ENCODE data around the gene PAK1. TPM values are rescaled to one million over a fixed set of nuclear protein-coding genes. Genes with fewer than 3 reads are reported as not detected.

Gene PAK1
- total RNA-seq, 1 experiment from 2014 or later: 60.1 TPM

DNA sequence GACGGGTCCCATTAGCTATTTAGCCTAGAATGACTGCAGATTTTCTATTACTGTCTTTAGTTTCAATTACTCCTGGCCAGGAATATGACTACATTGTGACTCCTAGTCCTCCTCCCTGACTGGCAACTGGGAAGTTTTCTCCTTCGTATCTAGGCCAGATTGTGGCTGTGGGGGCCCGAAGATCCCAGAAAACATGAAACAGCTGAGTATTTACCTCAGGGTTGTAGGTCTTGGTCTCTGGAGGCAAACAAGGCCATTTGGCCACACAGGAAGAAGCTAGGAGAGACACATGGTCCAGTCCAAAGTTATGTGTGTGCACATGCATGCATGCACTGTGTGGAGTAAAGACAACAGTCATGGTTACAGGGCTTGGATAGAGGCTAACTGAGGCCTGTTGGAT is 162.2 kb downstream of the PAK1 start:
- Histone ChIP-seq H3K4me3 (ENCODE audit: low read length) (no peak overlapping the region), H3K27me3 (ENCODE audit: low read length) (no peaks in the 10 kb centered on the region), H3K9me2 (replicated peaks; ENCODE audit: insufficient read depth, low read length) (no peaks in the 10 kb centered on the region), H3K36me3 (ENCODE audit: insufficient read depth, low read length) (no peaks in the 10 kb centered on the region), H3K79me2 (ENCODE audit: low read length) (no peaks in the 10 kb centered on the region), H4K20me1 (ENCODE audit: insufficient read depth, low read depth, low read length) (no peaks in the 10 kb centered on the region), H3K4me2 (ENCODE audit: low read depth, low read length, poor library complexity, severe bottlenecking) (no peak overlapping the region), H2AFZ (ENCODE audit: low read length) (no peak overlapping the region), H3K9ac (ENCODE audit: low read length) (no peak overlapping the region), H3K4me1 (ENCODE audit: low read length) (no peaks in the 10 kb centered on the region), H3K27ac (ENCODE audit: low read length) (no peak overlapping the region), H3K9me3 (ENCODE audit: low read length) (no peaks in the 10 kb centered on the region)
- DNase-seq: no peak

DNA sequence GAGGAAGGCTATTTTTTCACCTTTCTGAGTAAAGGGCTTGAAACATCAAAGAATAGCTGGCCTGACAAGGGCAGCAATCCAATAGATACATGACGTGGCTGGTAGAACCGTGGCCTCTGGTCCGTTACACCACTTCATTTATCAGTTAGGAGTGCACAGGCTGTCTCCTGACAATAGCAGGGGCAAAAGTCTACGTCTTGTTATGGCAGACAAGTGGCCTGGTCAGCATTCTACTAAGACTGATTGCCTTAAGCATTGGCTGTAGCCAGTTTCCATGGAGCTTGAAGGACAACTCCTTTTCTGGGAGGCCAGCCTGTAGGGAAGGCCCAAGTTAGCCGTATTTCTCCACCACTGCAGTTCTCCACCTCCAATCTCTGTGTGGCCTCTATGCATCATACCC is 163.2 kb downstream of the PAK1 start:
- no peaks in the 10 kb centered on the region for H3K9me3 ChIP-seq (ENCODE audit: low read length)
- H3K27ac ChIP-seq (ENCODE audit: low read length): no peak overlapping the region
- H3K9me2 ChIP-seq (replicated peaks; ENCODE audit: insufficient read depth, low read length): no peaks in the 10 kb centered on the region
- no peak overlapping the region for H3K9ac ChIP-seq (ENCODE audit: low read length)
- DNase-seq: no peak
- H4K20me1 ChIP-seq (ENCODE audit: insufficient read depth, low read depth, low read length): no peaks in the 10 kb centered on the region
- no peaks in the 10 kb centered on the region for H3K4me1 ChIP-seq (ENCODE audit: low read length)
- H3K36me3 ChIP-seq (ENCODE audit: insufficient read depth, low read length): no peaks in the 10 kb centered on the region
- H3K27me3 ChIP-seq (ENCODE audit: low read length): no peaks in the 10 kb centered on the region
- no peak overlapping the region for H2AFZ ChIP-seq (ENCODE audit: low read length)
- H3K4me3 ChIP-seq (ENCODE audit: low read length): no peak overlapping the region
- H3K79me2 ChIP-seq (ENCODE audit: low read length): no peaks in the 10 kb centered on the region
- no peak overlapping the region for H3K4me2 ChIP-seq (ENCODE audit: low read depth, low read length, poor library complexity, severe bottlenecking)

DNA sequence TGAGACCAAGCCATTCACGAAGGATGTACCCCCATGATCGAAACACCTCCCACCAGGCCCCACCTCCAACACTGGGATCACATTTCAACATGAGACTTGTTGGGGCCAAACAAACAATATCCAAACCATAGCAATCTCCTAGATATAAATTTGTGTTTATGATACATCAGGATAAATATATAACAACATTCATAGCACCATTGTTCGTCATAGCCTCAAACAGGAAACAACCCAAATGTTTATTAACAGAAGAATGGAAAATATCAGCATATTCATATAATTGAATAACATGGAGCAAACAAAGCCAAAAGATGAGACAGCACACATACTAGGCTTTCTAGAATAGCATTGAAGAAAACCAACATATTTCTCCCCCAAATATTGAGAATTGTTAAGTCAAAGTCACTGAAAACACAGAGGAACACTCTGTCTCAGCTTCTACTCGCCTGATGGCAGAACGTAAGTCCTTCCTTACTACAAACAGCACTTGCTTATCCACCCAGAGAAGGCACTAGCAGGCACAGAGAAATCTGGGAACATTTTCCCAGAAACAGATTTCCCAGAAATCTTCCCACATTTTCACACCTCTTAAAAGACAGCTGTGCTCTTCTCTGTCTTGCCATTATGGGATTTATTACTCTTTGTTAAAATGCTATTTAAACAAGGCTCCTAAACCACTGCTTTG is 164.4 kb downstream of the PAK1 start:
- Histone ChIP-seq H4K20me1 (ENCODE audit: insufficient read depth, low read depth, low read length) (no peaks in the 10 kb centered on the region), H2AFZ (ENCODE audit: low read length) (no peak overlapping the region), H3K79me2 (ENCODE audit: low read length) (no peaks in the 10 kb centered on the region), H3K9ac (ENCODE audit: low read length) (no peak overlapping the region), H3K36me3 (ENCODE audit: insufficient read depth, low read length) (no peaks in the 10 kb centered on the region), H3K27ac (ENCODE audit: low read length) (no peak overlapping the region), H3K9me3 (ENCODE audit: low read length) (no peaks in the 10 kb centered on the region), H3K4me3 (ENCODE audit: low read length) (no peak overlapping the region), H3K4me2 (ENCODE audit: low read depth, low read length, poor library complexity, severe bottlenecking) (no peak overlapping the region), H3K9me2 (replicated peaks; ENCODE audit: insufficient read depth, low read length) (no peaks in the 10 kb centered on the region), H3K4me1 (ENCODE audit: low read length) (no peaks in the 10 kb centered on the region), H3K27me3 (ENCODE audit: low read length) (no peaks in the 10 kb centered on the region)
- no peak for DNase-seq

DNA sequence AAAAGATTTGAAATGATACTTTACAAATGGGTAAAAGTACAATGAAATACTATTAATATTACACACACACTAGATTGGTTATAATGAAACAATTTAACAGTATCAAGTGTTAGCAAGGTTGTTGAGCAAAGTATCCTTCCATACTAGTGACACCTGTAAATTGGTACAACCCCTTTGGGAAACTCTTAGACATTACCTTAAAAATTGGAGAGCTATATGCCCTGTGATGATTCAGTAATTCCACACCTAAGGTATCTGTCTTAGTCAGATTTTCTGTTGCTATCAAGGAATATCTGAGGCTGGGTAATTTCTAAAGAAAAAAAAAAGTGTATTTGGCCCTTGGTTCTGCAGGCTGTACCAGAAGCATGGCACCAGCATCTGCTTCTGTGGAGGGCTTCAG is 165.1 kb downstream of the PAK1 start:
- H3K27me3 ChIP-seq (ENCODE audit: low read length): no peaks in the 10 kb centered on the region
- no peak overlapping the region for H2AFZ ChIP-seq (ENCODE audit: low read length)
- DNase-seq: no peak
- no peak overlapping the region for H3K4me3 ChIP-seq (ENCODE audit: low read length)
- no peaks in the 10 kb centered on the region for H3K9me3 ChIP-seq (ENCODE audit: low read length)
- H3K4me1 ChIP-seq (ENCODE audit: low read length): no peaks in the 10 kb centered on the region
- H3K36me3 ChIP-seq (ENCODE audit: insufficient read depth, low read length): no peaks in the 10 kb centered on the region
- H3K79me2 ChIP-seq (ENCODE audit: low read length): no peaks in the 10 kb centered on the region
- H4K20me1 ChIP-seq (ENCODE audit: insufficient read depth, low read depth, low read length): no peaks in the 10 kb centered on the region
- H3K9me2 ChIP-seq (replicated peaks; ENCODE audit: insufficient read depth, low read length): no peaks in the 10 kb centered on the region
- no peak overlapping the region for H3K27ac ChIP-seq (ENCODE audit: low read length)
- no peak overlapping the region for H3K9ac ChIP-seq (ENCODE audit: low read length)
- H3K4me2 ChIP-seq (ENCODE audit: low read depth, low read length, poor library complexity, severe bottlenecking): no peak overlapping the region

DNA sequence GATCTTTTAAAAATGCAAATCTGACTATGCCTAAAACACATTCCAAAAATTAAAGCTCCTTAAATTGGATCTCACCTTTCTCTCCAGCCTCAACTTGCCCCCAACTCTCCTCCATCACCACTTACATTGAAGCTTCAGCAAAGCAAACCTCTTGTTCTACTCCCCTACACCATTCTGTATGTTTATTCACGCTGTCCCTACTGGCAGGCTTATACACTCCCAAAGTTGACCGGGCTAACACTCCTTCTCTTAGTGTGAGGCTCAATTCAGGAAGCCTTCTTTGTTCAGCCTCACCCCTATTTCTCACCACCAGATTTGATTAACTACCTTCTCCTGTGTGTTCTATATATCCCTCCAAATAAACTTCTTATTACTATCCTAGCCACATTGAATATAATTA is 170.6 kb downstream of the PAK1 start:
- H3K27ac ChIP-seq (ENCODE audit: low read length): no peak overlapping the region
- H3K4me1 ChIP-seq (ENCODE audit: low read length): no peaks in the 10 kb centered on the region
- H3K27me3 ChIP-seq (ENCODE audit: low read length): no peaks in the 10 kb centered on the region
- no peaks in the 10 kb centered on the region for H3K9me3 ChIP-seq (ENCODE audit: low read length)
- H3K79me2 ChIP-seq (ENCODE audit: low read length): no peaks in the 10 kb centered on the region
- DNase-seq: no peak
- H3K9me2 ChIP-seq (replicated peaks; ENCODE audit: insufficient read depth, low read length): no peaks in the 10 kb centered on the region
- H3K4me3 ChIP-seq (ENCODE audit: low read length): no peak overlapping the region
- H2AFZ ChIP-seq (ENCODE audit: low read length): no peak overlapping the region
- H3K9ac ChIP-seq (ENCODE audit: low read length): no peak overlapping the region
- H3K4me2 ChIP-seq (ENCODE audit: low read depth, low read length, poor library complexity, severe bottlenecking): no peak overlapping the region
- H3K36me3 ChIP-seq (ENCODE audit: insufficient read depth, low read length): no peaks in the 10 kb centered on the region
- H4K20me1 ChIP-seq (ENCODE audit: insufficient read depth, low read depth, low read length): no peaks in the 10 kb centered on the region

DNA sequence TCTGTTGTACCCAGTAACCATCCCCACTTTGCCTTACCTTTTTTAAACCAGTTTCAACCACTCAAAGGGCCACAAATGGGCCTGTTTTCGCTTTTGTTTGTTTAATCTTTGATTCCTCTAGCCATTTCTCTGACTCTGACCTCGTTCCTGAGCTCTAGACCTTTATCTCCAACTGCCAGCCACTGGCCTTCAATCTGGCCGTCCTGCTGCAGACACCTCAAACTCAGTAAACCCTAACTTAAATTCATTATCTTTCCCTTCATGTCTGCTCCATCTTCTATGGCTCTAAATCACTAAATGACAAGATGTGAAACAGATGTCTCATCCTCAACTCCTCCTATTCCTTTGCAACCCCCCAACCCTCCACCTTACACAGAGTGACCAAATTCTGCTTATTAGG is 171.1 kb downstream of the PAK1 start:
- no peak for DNase-seq
- Histone ChIP-seq H3K27me3 (ENCODE audit: low read length) (no peaks in the 10 kb centered on the region), H3K4me3 (ENCODE audit: low read length) (no peak overlapping the region), H3K4me2 (ENCODE audit: low read depth, low read length, poor library complexity, severe bottlenecking) (no peak overlapping the region), H3K27ac (ENCODE audit: low read length) (no peak overlapping the region), H3K36me3 (ENCODE audit: insufficient read depth, low read length) (no peaks in the 10 kb centered on the region), H3K79me2 (ENCODE audit: low read length) (no peaks in the 10 kb centered on the region), H4K20me1 (ENCODE audit: insufficient read depth, low read depth, low read length) (no peaks in the 10 kb centered on the region), H3K4me1 (ENCODE audit: low read length) (no peaks in the 10 kb centered on the region), H3K9ac (ENCODE audit: low read length) (no peak overlapping the region), H3K9me3 (ENCODE audit: low read length) (no peaks in the 10 kb centered on the region), H3K9me2 (replicated peaks; ENCODE audit: insufficient read depth, low read length) (no peaks in the 10 kb centered on the region), H2AFZ (ENCODE audit: low read length) (no peak overlapping the region)

DNA sequence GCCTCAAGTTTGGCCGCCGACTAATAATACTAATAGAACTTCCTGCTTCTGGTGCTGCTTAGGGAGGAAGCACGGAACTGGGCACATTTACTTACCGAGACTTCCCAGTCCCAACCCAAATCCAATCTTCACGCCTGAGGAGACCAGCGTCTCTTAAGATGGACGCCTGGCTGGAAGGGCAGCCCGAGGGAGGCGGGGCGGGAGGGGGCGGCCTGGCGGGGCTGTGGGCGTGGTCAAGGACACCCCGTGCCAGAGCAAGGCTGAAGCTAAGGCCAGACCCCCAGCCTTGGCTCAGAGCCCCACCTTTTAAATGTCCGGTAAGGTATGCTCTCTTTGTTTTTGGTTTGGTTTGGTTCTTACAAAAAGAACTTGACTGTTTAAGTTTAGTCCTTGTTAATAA is 172.4 kb downstream of the PAK1 start, which contains the start of gene GDPD4:
Gene GDPD4, minus strand, starts transcription at position 177 of the 400 bp plus-strand sequence. CDS start 16,549 bp downstream, outside the sequence.
- Histone ChIP-seq H3K27ac (ENCODE audit: low read length) (no peak within 1 kb of the TSS), H3K9me3 (ENCODE audit: low read length) (no peaks in the 10 kb centered on the region), H3K36me3 (ENCODE audit: insufficient read depth, low read length) (no peaks in the 10 kb centered on the region), H2AFZ (ENCODE audit: low read length) (no peak within 1 kb of the TSS), H3K4me3 (ENCODE audit: low read length) (no peak within 1 kb of the TSS), H3K79me2 (ENCODE audit: low read length) (no peaks in the 10 kb centered on the region), H3K27me3 (ENCODE audit: low read length) (no peaks in the 10 kb centered on the region), H4K20me1 (ENCODE audit: insufficient read depth, low read depth, low read length) (no peaks in the 10 kb centered on the region), H3K9ac (ENCODE audit: low read length) (no peak within 1 kb of the TSS), H3K4me1 (ENCODE audit: low read length) (no peaks in the 10 kb centered on the region), H3K9me2 (replicated peaks; ENCODE audit: insufficient read depth, low read length) (no peaks in the 10 kb centered on the region), H3K4me2 (ENCODE audit: low read depth, low read length, poor library complexity, severe bottlenecking) (no peak within 1 kb of the TSS)
- no peak for DNase-seq

DNA sequence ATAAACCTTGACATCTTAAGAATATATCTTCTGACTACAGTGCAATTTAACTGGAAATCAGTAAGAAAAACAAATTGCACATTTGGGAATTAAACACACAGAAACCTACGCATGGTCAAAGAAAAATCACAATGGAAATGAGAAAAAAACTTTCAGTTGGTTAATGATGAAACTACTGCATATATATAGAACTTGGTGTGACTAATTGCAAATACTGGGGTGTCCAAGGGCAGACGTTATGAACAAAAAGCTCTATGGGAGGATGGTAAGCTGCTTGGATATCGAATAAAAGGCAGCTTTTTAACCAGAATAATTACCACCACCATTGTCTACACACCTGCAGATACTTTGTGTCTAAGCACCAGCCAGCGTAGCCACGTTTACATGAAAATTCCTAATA is 173.2 kb downstream of the PAK1 start:
- no peak overlapping the region for H3K27ac ChIP-seq (ENCODE audit: low read length)
- no peak overlapping the region for H3K9ac ChIP-seq (ENCODE audit: low read length)
- H3K27me3 ChIP-seq (ENCODE audit: low read length): no peaks in the 10 kb centered on the region
- H3K4me2 ChIP-seq (ENCODE audit: low read depth, low read length, poor library complexity, severe bottlenecking): no peak overlapping the region
- DNase-seq: no peak
- H4K20me1 ChIP-seq (ENCODE audit: insufficient read depth, low read depth, low read length): no peaks in the 10 kb centered on the region
- no peaks in the 10 kb centered on the region for H3K36me3 ChIP-seq (ENCODE audit: insufficient read depth, low read length)
- no peaks in the 10 kb centered on the region for H3K9me2 ChIP-seq (replicated peaks; ENCODE audit: insufficient read depth, low read length)
- no peaks in the 10 kb centered on the region for H3K79me2 ChIP-seq (ENCODE audit: low read length)
- no peak overlapping the region for H2AFZ ChIP-seq (ENCODE audit: low read length)
- no peak overlapping the region for H3K4me3 ChIP-seq (ENCODE audit: low read length)
- no peaks in the 10 kb centered on the region for H3K4me1 ChIP-seq (ENCODE audit: low read length)
- H3K9me3 ChIP-seq (ENCODE audit: low read length): no peaks in the 10 kb centered on the region

Measured in Karpas-422 (cell line).